GM18861 (cell line): ENCODE data around the gene NOSIP.

Source experiments
- ATAC-seq: cut with Tn5 transposase; IDR thresholded peaks from one replicate; pipeline ENCODE4 v1.9.1; 2021; ENCODE audit not compliant: unreplicated experiment

The NOSIP gene

DNA sequence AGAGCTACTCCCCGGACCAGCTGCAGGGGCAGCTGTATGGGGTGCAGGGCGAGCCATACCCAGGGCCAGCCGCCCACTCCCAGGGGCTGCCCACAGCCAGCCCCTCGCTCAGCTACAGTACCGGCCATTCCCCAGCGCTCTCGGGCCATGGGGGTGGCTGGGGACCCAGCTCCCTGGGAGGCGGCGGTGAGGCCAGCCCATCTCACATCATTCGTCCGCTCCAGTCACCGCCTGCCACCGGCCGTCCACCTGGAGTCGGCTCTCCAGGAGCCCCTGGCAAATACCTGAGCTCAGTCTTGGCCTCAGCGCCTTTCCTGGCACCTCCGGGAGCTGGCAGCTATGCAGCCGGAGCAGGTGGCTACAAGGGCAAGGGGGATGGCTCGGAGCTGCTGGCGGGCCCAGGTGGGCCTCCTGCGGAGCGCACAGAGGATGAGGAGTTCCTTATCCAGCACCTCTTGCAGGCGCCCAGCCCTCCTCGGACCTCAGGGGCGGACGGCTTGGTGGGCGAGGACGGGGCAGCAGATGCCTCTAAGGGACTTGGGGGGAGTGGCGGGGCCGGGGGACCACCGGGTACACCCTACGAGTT, 15.6 kb upstream of the NOSIP start:
- no peak for ATAC-seq

DNA sequence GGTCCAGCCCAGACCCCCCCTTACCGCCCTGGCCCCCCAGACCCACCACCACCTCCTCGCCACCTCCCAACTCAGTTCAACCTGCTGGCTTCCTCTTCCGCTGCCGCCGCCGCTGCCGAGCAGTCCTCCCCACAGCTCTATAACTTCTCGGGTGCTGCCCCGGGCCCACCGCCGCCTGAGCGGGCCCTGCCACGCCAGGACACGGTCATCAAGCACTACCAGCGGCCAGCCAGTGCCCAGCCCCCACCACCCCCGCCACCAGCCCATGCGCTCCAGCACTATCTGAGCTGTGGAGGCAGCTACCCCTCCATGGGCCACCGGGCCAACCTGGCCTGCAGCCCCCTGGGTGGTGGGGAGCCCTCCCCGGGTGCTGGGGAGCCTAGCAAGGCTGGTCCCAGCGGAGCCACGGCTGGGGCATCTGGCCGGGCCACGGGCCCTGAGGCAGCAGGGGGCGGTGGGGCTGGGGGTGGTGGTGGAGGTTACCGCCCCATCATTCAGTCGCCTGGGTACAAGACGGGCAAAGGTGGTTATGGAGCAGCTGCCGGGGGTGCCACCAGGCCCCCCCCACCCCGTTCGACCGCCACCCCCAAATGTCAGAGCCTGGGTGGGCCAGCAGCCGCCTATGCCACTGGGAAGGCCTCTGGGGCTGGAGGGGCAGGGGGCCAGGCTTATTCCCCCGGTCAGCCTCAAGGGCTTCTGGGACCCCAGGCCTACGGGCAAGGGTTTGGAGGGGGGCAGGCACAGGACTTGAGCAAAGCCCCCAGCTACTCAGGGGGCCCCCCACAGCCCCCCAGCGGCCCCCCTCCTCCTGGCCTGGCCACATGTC, 14.8 kb upstream of the NOSIP start:
- ATAC-seq, result no peak

DNA sequence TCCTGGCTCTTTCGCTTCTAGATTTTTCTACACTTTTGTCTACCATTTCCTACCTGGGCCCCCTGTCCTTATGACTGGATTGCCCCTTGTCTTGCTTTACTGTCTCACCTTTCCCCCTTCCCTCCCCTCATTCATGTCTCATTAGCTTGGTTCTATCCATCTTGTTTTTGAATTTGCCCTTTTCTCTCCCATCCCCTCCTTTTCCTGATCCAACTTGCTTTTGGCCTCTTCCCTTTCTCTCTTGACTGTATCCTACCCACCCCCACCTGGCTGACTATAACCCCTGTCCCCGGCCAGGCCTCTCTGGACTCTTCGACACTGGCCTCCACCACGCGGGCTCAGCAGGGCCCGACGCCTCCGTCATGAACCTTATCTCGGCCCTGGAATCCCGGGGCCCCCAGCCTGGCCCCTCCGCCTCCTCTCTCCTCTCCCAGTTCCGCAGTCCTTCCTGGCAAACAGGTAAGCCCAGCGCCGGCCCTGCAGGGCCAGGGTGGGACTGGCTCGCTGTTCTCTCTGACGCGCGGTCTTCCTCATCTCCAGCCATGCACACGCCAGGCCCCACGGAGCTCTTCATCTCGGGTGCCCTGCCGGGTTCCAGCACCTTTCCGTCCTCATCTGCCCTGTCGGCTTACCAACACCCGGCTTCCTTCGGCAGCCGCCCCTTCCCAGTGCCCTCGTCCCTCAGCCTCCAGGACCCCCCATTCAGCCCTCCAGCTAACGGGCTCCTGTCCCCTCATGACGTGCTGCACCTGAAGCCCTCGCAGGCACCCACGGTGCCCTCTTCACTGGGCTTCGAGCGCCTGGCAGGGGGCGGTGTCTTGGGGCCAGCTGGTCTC, 14.0 kb upstream of the NOSIP start:
- ATAC-seq, result no peak

DNA sequence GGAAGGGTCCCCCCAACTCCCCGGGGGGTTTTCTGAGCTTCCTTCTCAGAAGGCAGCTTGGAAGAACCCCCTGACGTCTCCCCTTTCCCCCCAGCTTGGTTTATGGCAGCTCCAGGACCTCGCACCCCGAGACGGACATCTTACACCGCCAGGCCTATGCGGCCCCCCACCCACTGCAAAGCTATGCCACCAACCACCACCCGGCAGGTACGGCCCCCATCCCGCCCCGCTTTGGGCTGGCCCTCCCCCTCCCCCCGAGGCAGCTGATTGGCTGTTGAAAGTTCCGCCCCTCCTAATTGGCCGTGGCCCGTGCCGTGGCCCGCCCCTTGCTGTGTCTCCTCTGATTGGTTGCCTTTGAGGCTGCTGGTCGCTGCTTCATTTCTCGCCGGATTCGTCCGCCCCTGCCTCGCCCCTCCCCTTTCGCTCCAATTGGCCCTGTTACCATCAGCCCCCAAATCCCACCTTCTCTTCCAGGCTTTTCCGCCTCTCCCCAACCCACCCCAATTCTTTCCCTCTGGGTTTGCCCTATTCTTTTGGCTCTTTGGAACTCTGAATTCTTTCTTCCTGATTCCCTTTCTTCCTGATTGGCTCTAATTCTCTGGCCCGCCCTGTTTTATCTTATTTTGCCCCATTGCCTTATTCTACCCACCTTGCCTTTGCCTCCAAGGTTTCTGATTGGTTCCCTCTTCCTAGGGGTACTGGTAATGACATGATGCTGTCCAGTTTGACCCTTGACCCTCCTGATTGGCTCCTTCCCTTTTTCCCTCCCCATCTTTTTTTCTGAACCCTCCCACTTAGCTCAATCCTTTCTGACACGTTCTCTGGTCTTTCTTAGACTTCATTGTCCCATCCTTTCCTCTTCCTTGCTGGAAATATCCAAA, 13.1 kb upstream of the NOSIP start:
- peak; percentile 29 for ATAC-seq

DNA sequence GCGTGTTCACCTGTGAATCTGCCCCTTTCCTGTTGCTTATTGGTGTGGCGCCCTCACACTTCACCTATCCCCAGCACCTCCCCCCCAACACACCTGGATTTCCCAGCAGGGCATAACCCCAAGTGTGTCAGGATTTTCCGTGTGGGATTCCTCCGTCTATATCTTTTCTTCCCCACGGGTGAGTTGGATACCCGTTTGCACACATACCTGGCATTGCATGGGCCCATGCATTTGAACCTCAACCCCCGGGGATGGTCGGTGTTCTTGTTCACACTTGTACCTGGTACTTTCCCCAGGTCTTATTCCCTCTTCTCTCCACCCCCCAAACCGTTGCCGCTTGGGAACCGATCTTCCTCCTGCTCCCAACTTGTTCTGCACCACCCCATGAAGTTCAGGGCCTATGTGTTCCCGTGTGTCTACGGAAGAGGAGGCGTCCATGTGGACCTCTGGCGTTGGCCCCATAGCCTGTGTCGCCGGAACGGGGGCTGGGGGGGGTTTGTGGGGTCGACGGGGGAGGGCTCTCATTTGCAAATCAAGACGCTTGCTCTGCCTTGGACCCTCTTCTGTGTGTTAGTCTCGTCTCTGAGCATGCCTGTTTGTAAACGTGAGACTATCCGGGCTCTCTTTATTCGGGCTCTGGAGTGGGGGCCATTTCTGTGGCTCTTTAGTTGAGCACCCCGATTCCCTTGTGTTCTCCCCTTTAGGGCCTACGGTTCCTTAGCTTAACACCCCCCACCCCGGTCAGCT, 12.3 kb upstream of the NOSIP start:
- ATAC-seq, result no peak

DNA sequence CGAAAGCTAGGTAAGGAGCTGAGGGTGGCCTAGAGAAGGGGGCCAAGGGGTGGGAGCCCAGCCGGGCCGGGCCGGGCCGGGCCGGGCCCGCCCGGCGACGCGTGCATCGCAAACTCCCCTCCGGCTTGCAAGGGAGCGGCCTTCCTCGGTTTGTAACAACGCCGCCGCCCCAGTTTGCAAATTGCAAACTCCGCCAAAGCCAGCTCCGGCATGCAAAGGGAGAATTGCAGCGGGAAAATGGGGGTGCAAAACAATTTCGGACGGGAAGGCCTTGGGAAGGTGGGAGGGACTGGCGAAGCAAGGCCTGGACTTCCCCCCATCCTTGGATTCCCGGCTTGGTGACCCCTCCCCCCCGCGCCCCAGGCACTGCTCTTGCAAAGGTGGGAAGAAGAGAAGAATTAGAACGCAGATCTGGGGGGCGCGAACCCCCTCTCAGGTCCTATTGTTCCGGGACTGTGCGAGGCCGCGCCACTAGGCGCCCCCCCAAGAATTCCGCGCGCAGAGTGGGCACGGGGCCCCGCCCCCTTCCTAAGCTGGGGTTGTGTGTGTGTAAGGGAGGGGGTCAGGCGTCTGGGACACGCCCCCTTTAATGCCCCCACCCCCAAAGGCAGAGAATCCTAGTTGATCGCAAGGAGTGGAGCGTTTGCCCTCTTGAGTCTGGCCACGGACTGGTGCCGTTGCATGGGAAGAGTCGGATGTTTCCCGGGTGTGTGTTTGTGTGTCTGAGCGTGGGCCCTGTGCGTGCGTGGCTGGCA, 11.6 kb upstream of the NOSIP start:
- no peak for ATAC-seq

DNA sequence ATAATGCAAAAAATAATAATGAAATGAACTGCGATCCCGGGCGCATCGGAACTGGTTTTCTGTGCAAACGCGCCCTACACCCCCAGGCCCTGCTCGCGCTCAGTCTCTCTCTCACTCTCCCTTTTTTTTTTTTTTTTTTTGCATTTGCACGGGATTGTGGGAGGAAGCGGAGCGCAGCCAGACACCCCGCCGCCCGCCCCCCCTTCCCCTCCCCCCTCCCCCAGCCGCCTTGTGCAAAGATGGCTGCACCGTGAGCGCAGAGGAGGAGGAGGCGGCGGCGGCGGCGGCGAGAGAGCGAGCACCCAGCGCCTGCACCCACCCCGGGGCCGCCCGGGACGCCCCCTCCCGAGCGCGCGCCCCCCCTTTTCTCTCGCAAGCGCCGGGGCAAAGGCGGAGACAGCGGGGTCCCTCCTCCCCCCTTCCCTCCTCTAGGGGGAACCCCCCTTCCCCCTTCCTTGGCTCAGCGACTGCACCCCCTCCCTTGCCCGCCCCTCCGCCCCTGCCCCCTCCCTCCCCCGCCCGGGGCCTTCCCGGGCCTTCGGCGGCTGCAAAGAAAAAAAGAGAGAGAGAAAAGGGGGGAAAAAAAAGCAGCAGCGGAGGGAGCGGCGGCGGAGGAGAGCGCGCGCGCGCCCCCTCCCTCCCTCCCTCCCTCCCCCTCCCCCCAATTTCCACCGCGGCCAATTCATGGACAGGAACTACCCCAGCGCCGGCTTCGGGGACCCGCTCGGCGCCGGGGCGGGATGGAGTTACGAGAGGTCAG, 10.8 kb upstream of the NOSIP start, which contains the start of gene PRR12:
TSS of gene PRR12 (plus strand) at position 212 of the 760 bp plus-strand sequence. CDS start at position 685, 473 bp downstream.
- no peak for ATAC-seq

DNA sequence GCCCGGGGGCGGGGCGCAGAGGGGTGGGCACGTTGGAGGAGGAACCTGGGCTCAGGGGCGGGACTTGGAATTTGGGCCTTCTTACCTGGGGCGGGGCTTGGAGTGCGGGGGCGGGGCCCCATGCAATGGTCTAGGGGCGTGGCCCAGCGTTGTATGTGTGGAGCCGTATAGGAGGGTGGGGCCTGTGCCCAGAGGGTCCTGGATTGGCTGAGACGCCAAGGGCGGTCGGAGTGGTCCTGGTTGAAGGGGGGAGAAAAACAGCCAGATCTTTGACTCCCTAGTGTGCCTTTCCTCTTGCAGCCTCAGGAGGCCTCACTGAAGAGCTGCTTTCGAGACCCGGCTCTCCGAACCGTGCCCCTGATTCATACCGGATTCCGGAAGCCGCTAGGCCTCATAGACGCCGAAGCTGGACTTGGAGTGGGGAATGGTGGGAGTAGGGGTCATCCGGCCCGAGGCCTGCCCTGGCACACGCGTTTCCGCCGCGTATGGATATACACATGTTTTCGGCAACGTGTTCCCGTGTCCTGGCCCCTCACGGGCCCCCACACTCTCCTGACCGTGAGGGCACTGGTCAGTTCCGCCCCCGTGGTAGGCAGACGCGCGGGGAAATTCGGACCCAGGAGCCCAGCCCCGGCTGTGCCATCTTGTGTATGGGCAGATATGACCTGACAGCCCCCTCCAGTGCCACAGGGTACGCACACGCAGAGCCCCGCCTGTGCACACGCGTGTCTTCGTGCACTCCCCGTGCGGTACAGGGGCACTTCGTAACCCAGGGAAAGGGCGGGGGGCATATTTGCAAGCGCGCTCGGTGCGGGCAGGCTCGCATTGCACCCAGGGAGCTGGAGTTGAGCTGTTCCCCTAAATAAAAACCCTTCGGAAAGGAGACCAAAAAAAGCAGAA, 10.0 kb upstream of the NOSIP start:
- peak; percentile 68 for ATAC-seq

DNA sequence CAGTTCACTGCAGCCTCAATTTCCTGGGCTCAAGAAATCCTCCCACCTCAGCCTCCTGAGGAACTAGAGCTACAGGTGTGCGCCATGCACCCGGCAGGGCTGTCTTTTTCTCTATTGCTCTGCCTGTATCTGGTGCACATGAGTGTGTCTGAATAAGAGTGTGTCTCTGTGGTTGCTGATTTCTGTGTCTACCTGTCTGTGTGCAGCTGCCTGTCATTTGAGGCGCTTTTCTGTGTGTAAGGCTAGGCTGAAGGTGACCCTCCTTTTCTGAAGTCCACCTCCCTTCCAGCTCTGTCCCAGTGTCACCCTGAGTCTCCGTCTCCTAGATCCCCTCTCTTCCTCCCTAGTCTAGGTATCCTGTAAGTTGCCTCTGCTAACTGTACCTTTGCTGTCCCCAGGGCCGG, 9.1 kb upstream of the NOSIP start:
- ATAC-seq, result no peak

DNA sequence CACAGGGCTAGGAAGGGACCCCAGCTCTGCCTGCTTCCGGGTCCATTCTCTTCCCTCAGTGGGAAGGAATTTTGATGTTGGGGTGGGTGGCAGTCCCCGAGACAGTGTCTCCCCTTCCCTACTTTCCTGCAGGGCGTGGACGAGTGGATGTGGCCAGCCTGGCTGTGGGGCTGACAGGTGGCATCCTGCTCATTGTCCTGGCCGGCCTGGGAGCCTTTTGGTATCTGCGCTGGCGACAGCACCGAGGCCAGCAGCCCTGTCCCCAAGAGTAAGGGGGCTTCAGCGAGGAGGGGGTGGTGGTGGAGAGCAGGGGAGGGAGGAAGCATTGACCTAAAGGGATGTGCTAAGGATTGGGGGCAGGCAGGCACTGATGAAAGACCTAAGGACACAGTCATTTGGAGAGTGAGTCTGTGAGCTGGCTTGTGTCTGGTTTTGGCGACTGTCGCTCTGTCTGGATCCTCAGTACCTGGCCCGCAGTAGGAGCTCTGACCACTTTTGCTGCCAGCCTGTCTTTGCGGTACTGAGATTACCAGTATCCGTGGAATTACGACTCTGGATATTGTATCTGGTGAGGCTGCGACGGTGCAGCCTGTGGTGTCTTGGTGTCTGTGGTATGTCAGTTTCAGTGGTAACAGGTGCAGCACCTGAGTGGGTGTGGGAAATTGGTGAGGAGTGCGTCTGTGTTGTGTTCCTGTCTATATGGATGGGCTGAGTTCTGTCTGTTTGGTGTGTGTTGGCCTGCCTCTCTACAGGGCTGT, 8.2 kb upstream of the NOSIP start:
- ATAC-seq, result no peak

DNA sequence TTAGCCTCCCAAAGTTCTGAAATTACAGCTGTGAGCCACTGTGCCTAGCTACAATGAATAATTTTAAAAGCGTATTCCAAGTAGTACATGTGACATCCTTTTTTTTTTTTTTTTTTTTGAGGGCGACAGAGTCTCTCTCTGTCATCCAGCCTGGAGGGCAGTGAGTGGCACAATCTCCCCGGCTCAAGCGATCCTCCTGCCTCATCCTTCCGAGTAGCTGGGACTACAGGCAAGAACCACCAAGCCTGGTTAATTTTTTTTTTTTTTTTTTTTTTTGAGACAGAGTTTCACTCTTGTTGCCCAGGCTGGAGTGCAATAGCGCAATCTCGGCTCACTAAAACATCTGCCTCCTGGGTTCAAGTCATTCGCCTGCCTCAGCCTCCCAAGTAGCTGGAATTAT, 6.9 kb upstream of the NOSIP start:
- no peak for ATAC-seq

DNA sequence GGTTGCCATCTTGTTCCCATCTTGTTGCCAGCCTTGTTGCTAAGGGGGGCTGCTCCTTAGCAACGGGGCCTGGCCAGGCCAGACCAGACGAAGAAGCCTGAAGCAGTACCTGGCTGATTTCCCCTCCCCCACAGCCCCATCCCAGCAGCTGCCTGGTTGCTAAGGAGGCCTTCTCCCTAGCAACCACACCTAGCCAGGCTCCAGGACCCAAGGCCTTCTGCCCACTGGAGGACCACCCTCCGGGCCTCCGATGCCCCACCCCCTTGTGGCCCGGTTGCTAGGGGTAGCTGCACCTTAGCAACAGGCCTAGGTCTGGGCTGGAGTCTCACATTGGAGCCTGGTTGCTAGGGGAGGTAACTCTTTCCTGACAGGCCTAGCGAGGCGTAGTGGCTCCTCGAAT, 4.7 kb upstream of the NOSIP start:
- no peak for ATAC-seq

DNA sequence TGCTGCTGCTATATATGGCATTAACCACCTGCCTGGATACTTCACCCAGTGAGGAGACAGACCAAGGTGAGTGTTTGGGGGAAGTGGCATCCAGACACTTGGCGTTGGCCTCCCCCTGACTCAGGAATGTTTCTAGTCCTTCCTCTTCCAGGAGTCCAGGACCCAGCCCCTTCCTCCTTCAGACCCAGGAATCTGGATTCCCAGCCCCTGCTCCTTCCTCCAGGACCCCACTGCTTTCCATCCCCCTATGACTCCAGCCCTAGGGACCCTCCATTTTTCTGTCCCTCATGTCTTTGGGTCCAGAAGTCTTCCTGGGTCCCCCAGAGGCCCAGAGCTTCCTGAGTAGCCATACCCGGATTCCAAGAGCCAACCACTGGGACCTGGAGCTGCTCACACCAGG, 2.9 kb upstream of the NOSIP start:
- no peak for ATAC-seq

DNA sequence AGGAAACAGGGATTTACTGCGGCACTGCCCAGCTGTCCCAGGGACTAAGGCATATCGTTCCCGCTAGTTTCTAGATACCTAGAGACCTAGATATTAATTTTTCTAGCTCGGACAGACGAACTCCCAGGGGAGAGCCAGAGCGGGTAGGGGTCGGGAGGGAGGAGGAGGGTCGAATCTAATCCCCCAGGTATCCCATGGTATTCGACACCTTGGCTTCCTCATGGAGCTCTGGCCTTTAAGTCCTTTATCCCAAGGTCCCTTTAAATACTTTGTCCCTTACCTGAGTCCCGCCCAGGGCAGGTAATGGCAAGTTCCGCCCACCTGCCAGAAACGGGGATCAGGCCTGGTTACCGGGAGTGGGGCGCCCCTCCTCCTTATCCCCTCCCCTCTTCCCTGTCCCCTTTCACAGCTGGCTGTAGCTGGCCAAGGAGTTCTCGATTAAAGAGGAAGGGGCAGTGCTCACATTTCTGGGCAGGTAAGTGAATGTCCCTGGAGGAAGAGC, 702 bp upstream of the NOSIP start, which contains the start of gene PRRG2:
TSS of gene PRRG2 (plus strand) at position 310 of the 502 bp plus-strand sequence. CDS start 1,904 bp downstream, outside the sequence.
- ATAC-seq, result no peak

DNA sequence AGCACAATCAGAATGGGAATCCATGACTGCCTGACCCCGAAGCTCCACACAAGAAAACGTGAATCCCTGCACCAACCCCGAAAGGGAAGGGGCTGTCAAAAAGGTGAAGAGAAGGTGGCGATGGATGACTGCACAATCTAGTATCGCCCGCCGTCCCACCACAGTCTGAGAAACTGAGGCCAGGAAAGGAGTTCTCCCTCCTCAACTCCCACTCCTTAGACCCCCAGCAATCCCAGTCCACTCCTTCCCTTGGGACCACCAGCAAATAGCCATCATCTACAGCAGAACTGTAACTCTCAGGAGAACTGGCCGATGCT, 451 bp downstream of the NOSIP start:
- ATAC-seq, result no peak

DNA sequence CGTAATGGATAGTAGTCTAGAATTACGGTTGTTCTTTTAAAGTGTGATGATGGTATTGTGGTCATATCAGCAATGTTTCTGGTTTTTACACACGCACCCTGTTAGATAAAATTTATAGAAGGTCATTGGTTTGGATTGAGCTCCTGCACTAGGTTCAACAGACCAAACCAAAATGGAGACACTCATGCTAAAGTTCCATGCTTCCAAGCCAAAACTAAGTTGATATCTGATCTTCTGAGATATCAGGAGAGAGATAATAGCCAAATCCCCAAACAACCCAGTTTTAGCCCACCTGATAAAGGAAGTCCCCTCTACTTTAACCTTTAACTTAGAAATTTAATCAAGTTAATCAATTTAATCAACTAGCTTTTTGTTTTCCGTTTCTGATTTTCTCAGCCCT, 1.2 kb downstream of the NOSIP start:
- ATAC-seq, result no peak
